Cerebellar cortex (tissue), 1 donor: ENCODE results near the gene TTC28.
"Not testable (repeated sequence)": the region's sequence is repeated elsewhere in the genome, so short reads cannot be mapped to it uniquely, and the experiment has no call there.

Source experiments
- DNase-seq: peaks from one replicate; pipeline ENCODE4 v3.0.0-alpha.2; 2015; ENCODE audit warnings: low spot score

The TTC28 gene

GRCh38 chr22:28601915-28602314 is 77.7 kb downstream of the TTC28 start:
- DNase-seq, result no peak

- DNase-seq, result peak; percentile 74
These were observed 79.0 kb downstream of the TTC28 start for GRCh38 chr22:28600546-28601143.

GRCh38 chr22:28599693-28600092 is 79.9 kb downstream of the TTC28 start:
- DNase-seq, result no peak

GRCh38 chr22:28597665-28598064 is 82.0 kb downstream of the TTC28 start:
- no peak for DNase-seq

- peak; percentile 62 for DNase-seq
These were observed 84.7 kb downstream of the TTC28 start for GRCh38 chr22:28594797-28595462.

- no peak for DNase-seq
These were observed 85.4 kb downstream of the TTC28 start for GRCh38 chr22:28594076-28594796.

GRCh38 chr22:28593299-28593698 is 86.3 kb downstream of the TTC28 start:
- DNase-seq, result no peak

GRCh38 chr22:28589102-28589750 is 90.4 kb downstream of the TTC28 start:
- DNase-seq, result no peak

- no peak for DNase-seq
These were observed 94.3 kb downstream of the TTC28 start for GRCh38 chr22:28585324-28585723.

GRCh38 chr22:28582806-28583205 is 96.8 kb downstream of the TTC28 start:
- DNase-seq, result no peak

GRCh38 chr22:28581016-28581415 is 98.6 kb downstream of the TTC28 start:
- no peak for DNase-seq

GRCh38 chr22:28576162-28576561 is 103.5 kb downstream of the TTC28 start:
- DNase-seq, result no peak

GRCh38 chr22:28574159-28574788 is 105.4 kb downstream of the TTC28 start:
- no peak for DNase-seq

- DNase-seq, result no peak
These were observed 108.8 kb downstream of the TTC28 start for GRCh38 chr22:28570696-28571373.

GRCh38 chr22:28568974-28569373 is 110.7 kb downstream of the TTC28 start:
- DNase-seq, result not testable (repeated sequence)

- DNase-seq, result no peak
These were observed 111.5 kb downstream of the TTC28 start for GRCh38 chr22:28568099-28568498.

- DNase-seq, result not testable (repeated sequence)
These were observed 112.6 kb downstream of the TTC28 start for GRCh38 chr22:28566920-28567499.

- DNase-seq, result no peak
These were observed 116.0 kb downstream of the TTC28 start for GRCh38 chr22:28563636-28564035.

- DNase-seq, result no peak
These were observed 117.3 kb downstream of the TTC28 start for GRCh38 chr22:28562324-28562723.

GRCh38 chr22:28560743-28561101 is 118.9 kb downstream of the TTC28 start:
- not testable (repeated sequence) for DNase-seq

GRCh38 chr22:28560046-28560742 is 119.4 kb downstream of the TTC28 start:
- no peak for DNase-seq
